ENCODE results near the gene RTP5.
"Not testable (repeated sequence)": the region's sequence is repeated elsewhere in the genome, so short reads cannot be mapped to it uniquely, and the experiment has no call there.

RTP5 gene

DNA sequence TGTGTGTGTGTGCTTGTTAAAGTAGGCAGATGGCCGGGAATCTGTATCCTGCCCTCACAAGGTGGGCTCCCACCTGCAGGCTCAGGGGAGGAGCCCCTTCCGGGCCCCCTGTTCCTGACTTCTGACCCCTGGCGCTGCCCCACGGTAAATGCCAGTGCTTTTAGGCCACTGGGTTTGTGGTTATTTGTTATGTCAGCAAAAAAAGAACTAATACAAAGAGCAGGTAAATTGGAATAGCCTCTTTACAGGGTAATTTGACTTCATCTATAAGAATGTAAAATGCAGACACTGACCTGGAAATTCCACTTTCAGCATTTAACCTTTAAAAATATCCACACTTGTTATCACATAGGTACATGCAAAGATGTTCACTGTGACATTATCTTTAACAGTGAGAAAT lies 44.2 kb downstream of the RTP5 start:
- no peak overlapping the region for H3K4me3 ChIP-seq (ENCODE audit: low read depth, low read length)
- TF ChIP-seq, protein P1, sequence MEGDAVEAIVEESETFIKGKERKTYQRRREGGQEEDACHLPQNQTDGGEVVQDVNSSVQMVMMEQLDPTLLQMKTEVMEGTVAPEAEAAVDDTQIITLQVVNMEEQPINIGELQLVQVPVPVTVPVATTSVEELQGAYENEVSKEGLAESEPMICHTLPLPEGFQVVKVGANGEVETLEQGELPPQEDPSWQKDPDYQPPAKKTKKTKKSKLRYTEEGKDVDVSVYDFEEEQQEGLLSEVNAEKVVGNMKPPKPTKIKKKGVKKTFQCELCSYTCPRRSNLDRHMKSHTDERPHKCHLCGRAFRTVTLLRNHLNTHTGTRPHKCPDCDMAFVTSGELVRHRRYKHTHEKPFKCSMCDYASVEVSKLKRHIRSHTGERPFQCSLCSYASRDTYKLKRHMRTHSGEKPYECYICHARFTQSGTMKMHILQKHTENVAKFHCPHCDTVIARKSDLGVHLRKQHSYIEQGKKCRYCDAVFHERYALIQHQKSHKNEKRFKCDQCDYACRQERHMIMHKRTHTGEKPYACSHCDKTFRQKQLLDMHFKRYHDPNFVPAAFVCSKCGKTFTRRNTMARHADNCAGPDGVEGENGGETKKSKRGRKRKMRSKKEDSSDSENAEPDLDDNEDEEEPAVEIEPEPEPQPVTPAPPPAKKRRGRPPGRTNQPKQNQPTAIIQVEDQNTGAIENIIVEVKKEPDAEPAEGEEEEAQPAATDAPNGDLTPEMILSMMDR (IDR thresholded peaks at IDR 0.05; ENCODE audit: control insufficient read depth, extremely low read depth, insufficient read depth) = no peak
- no peak for DNase-seq (ENCODE audit: low read depth)

DNA sequence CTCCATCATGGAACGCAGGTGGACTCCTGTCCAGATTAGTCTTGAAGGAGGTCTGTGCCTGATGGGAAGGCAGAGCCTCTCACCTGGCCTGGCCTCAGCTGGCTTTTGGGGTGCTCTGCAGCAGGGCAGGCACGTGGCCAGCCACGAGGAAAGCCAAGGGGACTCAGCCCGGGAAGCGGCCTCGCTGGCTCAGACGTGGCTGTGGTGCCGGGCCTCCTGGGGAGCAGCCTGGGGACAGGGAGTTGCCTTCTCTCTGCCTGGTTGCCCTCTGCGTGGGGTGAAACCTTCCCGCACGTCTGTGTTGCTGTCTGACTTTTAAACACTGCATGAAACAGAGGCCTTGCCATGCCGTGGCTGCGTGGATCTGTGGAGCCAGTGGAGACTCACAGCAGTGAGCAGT lies 45.0 kb downstream of the RTP5 start:
- TF ChIP-seq, protein P1 (IDR thresholded peaks at IDR 0.05; ENCODE audit: control insufficient read depth, extremely low read depth, insufficient read depth) = no peak
- no peak overlapping the region for H3K4me3 ChIP-seq (ENCODE audit: low read depth, low read length)
- DNase-seq (ENCODE audit: low read depth) = no peak

DNA sequence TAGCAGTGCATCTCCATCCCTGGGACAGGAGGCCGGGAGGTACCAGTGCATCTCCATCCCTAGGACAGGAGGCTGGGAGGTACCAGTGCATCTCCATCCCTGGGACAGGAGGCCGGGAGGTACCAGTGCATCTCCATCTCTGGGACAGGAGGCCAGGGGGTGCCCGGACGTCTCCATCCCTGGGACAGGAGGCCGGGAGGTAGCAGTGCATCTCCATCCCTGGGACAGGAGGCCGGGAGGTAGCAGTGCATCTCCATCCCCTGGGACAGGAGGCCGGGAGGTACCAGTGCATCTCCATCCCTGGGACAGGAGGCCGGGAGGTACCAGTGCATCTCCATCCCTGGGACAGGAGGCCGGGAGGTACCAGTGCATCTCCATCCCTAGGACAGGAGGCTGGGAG lies 52.1 kb downstream of the RTP5 start:
- H3K4me3 ChIP-seq (ENCODE audit: low read depth, low read length); DNase-seq (ENCODE audit: low read depth): not testable (repeated sequence)

DNA sequence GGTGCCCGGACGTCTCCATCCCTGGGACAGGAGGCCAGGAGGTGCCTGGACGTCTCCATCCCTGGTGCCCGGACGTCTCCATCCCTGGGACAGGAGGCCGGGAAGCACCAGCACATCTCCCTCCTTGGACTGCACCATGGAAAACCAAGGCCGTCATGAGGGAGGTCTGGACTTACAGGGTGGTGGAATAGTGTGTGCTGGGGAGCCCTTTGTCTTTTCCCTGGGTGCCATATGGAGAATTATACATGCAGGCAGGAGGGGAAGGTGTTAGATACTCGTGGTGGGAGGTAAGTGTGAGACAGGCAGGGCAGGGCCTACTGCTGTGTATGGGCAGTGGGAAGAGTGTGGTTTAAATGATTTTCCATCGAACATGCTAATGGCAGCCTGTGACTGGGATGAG lies 52.9 kb downstream of the RTP5 start:
- TF ChIP-seq, protein P1 (IDR thresholded peaks at IDR 0.05; ENCODE audit: control insufficient read depth, extremely low read depth, insufficient read depth) = no peak

DNA sequence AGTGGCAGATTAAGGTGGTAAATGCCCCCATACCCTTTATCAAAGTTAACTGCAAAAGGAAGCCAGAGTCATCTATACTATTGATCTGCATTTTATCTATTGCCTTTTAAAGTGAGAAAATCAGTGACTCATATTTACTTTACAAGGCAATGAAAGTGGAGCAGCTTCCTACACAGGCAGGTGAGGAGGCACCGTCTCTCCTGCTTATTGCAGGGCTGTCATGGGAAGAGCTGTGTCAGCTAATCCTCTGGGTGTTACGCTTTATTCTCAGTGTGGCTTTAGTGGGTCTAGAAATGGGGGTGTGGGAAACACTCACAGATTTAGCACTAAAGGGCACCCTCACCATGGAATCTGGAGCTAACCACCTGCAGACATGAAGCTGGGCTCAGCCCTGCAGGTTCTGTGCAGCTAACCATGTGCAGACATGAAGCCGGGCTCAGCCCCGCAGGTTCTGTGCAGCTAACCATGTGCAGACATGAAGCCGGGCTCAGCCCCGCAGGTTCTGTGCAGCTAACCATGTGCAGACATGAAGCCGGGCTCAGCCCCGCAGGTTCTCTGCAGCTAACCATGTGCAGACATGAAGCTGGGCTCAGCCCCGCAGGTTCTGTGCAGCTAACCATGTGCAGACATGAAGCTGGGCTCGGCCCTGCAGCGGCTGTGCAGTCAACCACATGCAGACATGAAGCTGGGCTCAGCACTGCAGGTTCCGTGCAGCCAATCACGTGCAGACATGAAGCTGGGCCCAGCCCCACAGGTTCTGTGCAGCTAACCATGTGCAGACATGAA lies 53.5 kb downstream of the RTP5 start:
- not testable (repeated sequence) for DNase-seq (ENCODE audit: low read depth); H3K4me3 ChIP-seq (ENCODE audit: low read depth, low read length)

More for the DNA sequence above, 52.9 kb downstream of the RTP5 start:
- H3K4me3 ChIP-seq (ENCODE audit: low read depth, low read length) = no peak overlapping the region
- DNase-seq (ENCODE audit: low read depth) = no peak

Measured in LNCaP clone FGC (cell line).